CD4-positive, alpha-beta T cell treated with Interferon gamma for 1 hour (primary cell): ENCODE measurements around the gene AMBRA1.
"Not testable (repeated sequence)": the region's sequence is repeated elsewhere in the genome, so short reads cannot be mapped to it uniquely, and the experiment has no call there.

Experiments
- DNase-seq: peaks from one replicate; pipeline ENCODE4 v3.0.0-alpha.2; 2020

AMBRA1 gene

DNA sequence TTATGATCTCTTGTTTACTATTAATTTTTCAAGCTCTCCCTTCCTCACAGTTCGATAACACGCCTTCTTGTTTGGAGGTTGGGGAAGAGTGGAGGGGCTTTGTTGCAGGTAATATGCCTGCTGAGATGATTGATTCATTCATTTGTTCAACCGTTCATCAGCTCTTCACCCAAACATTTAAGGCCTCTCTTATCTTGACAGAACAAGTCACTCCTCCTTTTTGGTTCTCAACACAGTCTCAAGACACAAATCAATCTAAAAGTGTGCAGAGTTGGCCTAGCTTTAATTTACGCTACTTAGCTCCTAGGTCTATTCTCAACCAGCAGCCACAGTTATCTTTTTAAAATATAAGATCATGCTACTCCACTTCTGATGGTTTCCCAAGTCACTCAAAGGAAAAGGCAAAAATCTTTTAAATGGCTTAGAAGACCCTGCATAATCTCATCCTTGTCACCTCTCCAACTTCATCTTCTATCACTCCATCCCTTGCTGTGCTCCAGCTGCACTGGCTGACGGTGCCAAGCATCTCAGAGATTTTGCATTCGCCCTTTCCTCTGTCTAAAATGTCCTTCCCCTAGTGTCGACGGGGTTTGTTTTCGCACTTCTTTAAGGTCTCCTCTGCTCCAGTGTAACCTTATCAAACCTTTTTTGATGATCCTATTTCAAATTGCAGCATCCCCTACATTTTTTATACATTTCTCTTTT lies 60.3 kb downstream of the AMBRA1 start:
- DNase-seq, result no peak

DNA sequence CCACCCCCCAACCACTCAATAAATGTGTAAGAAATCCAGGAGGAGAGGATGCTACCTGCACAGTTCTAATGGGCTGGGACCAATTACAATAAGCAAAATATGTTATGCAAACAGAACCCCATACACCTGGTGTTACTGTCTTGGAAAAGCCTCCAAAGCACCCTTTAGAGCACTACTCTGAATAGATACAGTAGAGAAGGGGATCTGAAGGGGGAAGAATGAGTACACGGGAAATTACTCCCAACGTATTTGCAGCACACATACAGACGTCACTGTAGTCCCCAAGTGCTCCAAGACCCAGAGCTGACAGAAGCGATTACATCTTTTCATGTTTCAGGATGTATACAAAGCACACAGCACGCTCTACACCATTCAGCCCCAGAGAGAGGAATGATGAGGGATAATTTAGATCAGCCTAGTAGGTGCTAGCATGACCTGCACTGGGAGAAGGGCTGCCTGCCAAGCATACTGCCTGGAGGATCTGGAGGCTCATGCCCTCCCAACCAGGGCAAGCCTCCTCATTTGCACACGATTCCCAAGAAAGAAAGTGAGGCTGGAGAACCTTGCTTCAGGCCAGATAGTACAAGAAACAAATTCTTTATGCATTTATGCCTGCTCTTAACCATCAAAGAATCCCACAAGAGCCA lies 63.8 kb downstream of the AMBRA1 start:
- DNase-seq, result no peak

GRCh38 chr11:46529095-46529905 lies 64.5 kb downstream of the AMBRA1 start:
- DNase-seq, result peak; percentile 65

- no peak for DNase-seq
Observed at GRCh38 chr11:46528445-46529094, 65.3 kb downstream of the AMBRA1 start.

- no peak for DNase-seq
Observed at GRCh38 chr11:46527591-46528130, 66.2 kb downstream of the AMBRA1 start.

GRCh38 chr11:46526216-46527215 lies 67.3 kb downstream of the AMBRA1 start:
- DNase-seq, result no peak

GRCh38 chr11:46524201-46524770 lies 69.5 kb downstream of the AMBRA1 start:
- no peak for DNase-seq

DNA sequence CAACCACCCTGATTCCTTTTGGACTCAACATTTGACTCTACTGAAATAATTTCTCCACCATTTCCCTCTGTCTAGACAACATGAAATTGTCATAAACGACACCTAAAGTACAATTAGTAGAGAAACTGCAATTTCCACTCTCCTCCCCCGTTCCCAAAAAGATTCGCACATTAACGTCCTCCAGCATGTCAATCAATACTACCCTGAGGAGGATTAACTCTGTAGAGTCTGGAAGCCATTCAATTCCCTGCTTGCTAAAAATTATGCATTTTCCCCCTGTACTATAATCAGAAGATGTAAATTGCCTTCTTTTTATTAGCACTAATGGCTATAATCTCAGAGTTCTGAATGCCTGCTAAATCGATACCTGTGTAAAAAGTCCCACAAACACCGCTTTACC lies 70.5 kb downstream of the AMBRA1 start:
- DNase-seq, result no peak

DNA sequence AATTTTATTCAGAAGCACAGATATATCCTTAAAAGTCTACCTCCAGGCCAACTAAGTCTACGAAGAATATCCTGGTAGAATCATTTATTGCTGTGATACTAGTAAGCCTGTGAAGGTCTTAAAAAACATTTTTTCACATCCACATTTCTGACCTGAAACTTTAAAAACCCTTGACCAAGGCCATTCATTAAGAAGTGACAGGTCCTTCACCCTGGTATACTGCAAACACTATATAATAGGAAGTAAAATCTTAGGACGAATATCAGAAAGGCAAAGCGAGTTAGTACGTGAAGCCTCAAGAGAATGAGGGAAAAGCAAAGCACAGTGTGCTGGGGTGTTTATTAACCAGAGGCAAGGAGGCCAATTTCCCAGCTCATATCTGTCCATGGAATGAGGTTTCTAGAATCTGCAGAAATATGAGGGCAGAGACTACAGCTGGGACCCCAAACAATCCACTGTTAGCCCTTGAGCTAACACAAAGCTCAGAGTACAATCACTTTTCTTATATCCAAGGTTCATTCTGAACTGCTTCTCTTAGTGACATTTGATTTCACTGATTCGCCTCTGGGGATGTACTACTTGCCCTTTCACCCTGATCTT lies 71.0 kb downstream of the AMBRA1 start:
- DNase-seq, result no peak

DNA sequence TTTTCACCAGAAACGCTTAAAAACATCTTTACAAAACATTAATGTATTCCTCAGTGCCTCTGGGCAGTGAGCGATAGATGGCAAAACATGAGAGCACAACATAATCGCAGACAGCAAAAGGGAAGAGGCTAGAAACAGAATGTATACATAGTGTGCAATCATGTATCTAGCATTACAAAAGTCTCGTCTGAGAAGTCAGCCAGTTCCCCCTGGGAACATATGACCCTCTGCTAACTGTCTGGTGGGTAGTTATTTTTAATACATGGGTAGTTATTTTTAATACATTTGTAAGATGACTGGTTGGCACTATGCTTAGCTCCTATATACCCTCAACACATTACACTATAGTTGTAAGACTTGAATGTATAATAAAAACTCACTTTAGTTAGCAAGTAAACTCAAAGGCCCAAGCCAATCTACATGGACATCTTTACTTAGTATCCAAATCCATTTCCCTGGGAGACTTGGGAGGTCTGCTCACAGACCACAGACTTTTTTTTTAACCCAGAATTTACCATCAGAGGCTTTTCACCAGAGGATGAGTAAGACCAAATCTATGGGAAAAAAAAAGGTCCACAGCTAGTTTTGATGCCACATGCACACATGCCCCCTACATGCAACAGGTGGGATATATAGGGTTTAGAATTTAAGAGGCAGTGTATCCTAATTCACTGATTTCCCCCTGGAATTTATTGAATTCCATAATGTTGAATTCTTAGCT lies 71.7 kb downstream of the AMBRA1 start:
- DNase-seq, result no peak

DNA sequence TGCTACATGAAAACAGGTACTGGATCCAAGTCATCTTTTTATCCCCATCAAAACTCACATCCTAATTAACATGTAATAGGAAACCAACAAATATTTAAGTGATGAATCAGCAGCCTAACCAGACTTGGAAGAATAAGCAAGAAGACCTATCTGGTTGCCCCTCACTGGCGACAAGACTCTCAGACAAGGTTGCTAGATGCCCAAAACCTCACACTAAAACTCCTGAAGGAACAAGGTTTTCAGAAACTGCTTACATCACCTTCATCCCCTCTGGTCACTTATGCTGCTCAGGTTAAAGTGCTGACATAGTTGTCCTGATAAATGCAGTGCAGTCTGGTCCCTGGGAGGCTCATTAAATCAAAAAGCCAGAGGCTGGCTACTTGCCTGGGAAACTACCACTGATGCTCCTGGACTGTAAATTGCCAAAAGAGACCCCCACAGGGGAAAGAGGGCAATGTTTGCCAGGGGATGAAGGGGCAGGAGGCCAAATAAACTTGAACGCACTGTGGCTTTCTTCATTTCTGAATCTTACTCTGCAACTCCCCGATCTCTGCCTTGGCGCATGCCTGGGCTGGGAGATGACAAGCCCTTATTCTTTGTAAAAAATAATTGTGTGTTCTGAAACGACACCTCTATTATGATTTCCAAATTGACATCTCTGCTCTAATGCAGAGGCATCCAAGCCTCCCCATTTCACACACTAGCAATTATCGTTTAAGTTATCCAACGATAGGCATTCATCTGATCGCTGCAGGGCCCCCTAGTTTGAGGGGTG lies 72.7 kb downstream of the AMBRA1 start:
- DNase-seq, result no peak

- DNase-seq, result no peak
Observed at GRCh38 chr11:46519351-46519750, 74.5 kb downstream of the AMBRA1 start.

GRCh38 chr11:46518928-46519327 lies 74.9 kb downstream of the AMBRA1 start:
- not testable (repeated sequence) for DNase-seq

DNA sequence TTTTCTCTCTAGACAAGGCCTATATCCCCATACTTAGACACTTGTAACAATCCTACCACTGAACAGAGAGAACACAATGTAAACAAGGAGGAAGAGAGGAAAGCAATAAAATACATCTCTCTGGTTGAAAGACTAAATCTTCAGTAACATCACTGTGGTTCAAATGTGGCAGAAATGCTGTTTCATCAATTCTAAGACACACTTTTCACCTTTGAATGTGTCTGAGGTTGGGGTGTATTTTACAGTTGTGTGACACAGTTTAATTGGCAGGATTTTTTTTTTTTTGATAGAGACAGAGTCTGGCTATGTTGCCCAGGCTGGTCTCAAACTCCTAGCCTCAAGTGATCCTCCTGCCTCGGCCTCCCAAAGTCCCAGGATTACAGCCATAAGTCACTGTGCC lies 79.5 kb downstream of the AMBRA1 start:
- DNase-seq, result no peak

DNA sequence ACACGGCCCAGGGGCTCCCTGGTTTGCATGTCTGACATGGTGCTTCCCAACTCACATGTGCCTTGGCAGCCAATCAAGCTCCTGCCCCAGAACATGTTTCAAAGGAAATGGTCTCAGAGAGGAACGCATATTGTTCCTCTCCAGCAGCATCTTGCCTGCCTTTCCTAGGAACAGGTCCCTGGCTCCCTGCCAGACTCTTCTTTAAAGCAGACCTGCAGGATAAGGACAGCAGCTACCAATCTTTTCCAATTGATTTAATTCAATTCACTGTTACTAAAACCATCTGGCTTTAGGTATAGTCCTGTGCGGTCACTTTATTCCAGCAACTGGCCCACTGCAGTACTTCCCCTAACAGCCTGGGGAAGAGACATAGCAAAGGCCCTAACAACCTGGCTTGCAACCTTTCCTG lies 79.9 kb downstream of the AMBRA1 start:
- no peak for DNase-seq

DNA sequence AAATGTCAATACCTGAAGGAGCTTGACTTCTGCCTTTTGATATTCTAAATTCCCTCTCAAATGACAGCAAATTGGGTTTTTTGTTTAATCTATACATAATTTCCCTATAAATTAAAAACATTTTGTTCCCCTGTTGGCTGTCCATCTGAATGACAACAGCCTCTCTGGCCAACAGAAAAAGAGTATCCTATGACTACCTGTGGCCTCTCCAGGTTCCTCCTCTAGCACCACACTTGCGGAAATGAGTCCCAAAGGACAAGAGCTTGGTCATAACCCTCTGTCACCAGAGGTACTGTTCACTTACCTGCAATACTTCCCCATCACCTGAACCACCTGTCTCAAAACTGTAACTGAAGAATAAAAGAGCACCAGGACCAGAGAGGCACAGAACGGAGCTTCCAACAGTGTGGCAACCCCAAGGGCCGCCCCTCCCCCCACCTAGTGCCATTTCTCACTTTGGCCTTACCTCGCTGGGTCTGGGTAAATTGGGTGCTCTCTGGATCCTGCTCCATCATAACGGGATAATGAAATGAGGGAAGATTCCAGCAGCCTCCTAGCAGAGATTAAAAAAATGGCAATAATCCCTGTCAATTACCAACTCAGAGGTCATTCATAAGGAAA lies 81.5 kb downstream of the AMBRA1 start:
- DNase-seq, result no peak

DNA sequence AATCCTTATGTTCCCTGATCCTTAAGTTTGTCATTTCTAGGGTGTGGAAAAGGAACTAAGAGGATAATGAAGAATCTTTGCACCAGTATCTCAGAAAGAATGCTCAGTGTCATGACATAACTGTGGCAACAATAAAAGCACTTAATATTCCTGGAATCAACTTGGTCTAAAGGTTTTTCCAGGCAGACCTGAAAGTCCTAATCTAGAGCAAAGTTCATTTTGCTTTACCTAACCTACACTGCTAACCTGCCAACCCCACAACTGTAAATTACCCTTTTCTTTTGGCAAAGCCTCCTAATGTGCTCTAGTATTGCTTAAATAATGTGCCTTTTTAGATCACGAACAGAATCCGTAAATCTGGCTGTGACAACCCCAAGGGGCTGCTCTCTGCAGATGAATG lies 82.5 kb downstream of the AMBRA1 start:
- no peak for DNase-seq

DNA sequence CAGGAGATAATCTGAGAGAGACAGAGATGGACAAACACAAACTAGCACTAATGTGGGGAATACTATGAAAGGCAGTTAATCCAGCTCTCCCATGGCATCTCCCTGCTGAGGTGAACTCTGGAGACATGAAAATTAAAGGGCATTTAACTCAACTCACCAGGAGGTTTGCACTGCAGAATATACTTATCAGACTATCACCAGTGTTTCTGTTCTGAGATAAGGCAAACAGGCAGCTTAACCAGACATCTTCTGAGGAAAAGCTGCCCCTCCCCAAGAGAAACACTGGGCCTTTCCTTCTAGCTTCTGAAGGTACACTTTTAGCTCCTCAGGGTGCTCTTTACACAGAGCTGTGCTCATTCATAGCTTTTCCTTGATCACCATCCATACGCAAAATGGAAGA lies 85.5 kb downstream of the AMBRA1 start:
- no peak for DNase-seq

GRCh38 chr11:46506483-46506791 lies 87.4 kb downstream of the AMBRA1 start:
- no peak for DNase-seq
